ENCODE measurements around the gene TMEM82.

TMEM82 gene

GRCh38 chr1:15777909-15778707, 35.8 kb downstream of the TMEM82 start:
- FAIRE-seq (no peak), DNase-seq (ENCODE audit: low spot score) (no peak)

GRCh38 chr1:15785683-15786082, 43.4 kb downstream of the TMEM82 start:
- FAIRE-seq (no peak), DNase-seq (ENCODE audit: low spot score) (no peak)

- FAIRE-seq = no peak
- no peak for DNase-seq (ENCODE audit: low spot score)
Observed at GRCh38 chr1:15786581-15786980, 44.3 kb downstream of the TMEM82 start.

GRCh38 chr1:15788624-15789301, 46.5 kb downstream of the TMEM82 start:
- DNase-seq (ENCODE audit: low spot score) = peak; percentile 44
- peak; percentile 53 for FAIRE-seq

- FAIRE-seq = no peak
- DNase-seq (ENCODE audit: low spot score) = no peak
Observed at GRCh38 chr1:15796086-15796462, 53.8 kb downstream of the TMEM82 start.
